H9 (cell line): ENCODE results near the gene OSTN. TPM values are rescaled to one million over a fixed set of nuclear protein-coding genes. Genes with fewer than 3 reads are reported as not detected.

Experiments
- DNase-seq: peaks from one replicate; pipeline ENCODE4 v3.0.0-alpha.2; 2017
- H2AFZ ChIP-seq: one replicate; pipeline ENCODE4 v1.6.1; 2013; ENCODE audit warnings: mild to moderate bottlenecking, low read length, control low read depth, moderate library complexity
- H2AK5ac ChIP-seq: 2 replicates; pipeline ENCODE4 v1.6.1; 2013; ENCODE audit warnings: low read length, control low read depth, mixed read lengths; ENCODE audit not compliant: insufficient read length
- H2BK120ac ChIP-seq: one replicate; pipeline ENCODE4 v1.6.1; 2013; ENCODE audit warnings: low read depth, mild to moderate bottlenecking, low read length, control low read depth, inconsistent platforms; ENCODE audit not compliant: poor library complexity, severe bottlenecking
- H2BK12ac ChIP-seq: 2 replicates; pipeline ENCODE4 v1.6.1; 2013; ENCODE audit warnings: low read length, control low read depth, mixed read lengths, low read depth; ENCODE audit not compliant: insufficient read length
- H2BK15ac ChIP-seq: 2 replicates; pipeline ENCODE4 v1.6.1; 2013; ENCODE audit warnings: low read depth, low read length, control low read depth
- H2BK20ac ChIP-seq: one replicate; pipeline ENCODE4 v1.6.1; 2013; ENCODE audit warnings: low read depth, mild to moderate bottlenecking, low read length, control low read depth, inconsistent platforms; ENCODE audit not compliant: poor library complexity, severe bottlenecking
- H2BK5ac ChIP-seq: 2 replicates; pipeline ENCODE4 v1.6.1; 2013; ENCODE audit warnings: low read length, control low read depth, mixed read lengths; ENCODE audit not compliant: insufficient read length
- H3K14ac ChIP-seq: 2 replicates; pipeline ENCODE4 v1.6.1; 2013; ENCODE audit warnings: low read length, control low read depth; ENCODE audit not compliant: insufficient read depth
- H3K18ac ChIP-seq: 2 replicates; pipeline ENCODE4 v1.6.1; 2013; ENCODE audit warnings: low read depth, mild to moderate bottlenecking, mixed read lengths, low read length, control low read depth; ENCODE audit not compliant: insufficient read length
- H3K23ac ChIP-seq: 2 replicates; pipeline ENCODE4 v1.6.1; 2013; ENCODE audit warnings: low read length, control low read depth, mixed read lengths, low read depth; ENCODE audit not compliant: insufficient read length
- H3K23me2 ChIP-seq: 2 replicates; pipeline ENCODE4 v1.6.1; 2013; ENCODE audit warnings: low read depth, mild to moderate bottlenecking, mixed read lengths, low read length, control low read depth; ENCODE audit not compliant: insufficient read length, poor library complexity, severe bottlenecking
- H3K27ac ChIP-seq: 2 replicates; pipeline ENCODE4 v1.5.1; 2013; ENCODE audit warnings: low read length, control low read depth, mixed read lengths, low read depth; ENCODE audit not compliant: insufficient read length
- H3K27me3 ChIP-seq: 2 replicates; pipeline ENCODE4 v1.6.1; 2013; ENCODE audit warnings: low read length, control low read depth, inconsistent platforms; ENCODE audit not compliant: insufficient read depth
- H3K4ac ChIP-seq: 2 replicates; pipeline ENCODE4 v1.6.1; 2013; ENCODE audit warnings: low read depth, mild to moderate bottlenecking, control low read depth, inconsistent platforms, low read length, moderate library complexity
- H3K4me1 ChIP-seq: 2 replicates; pipeline ENCODE4 v1.6.1; 2013; ENCODE audit warnings: low read length, control low read depth, inconsistent platforms; ENCODE audit not compliant: insufficient read depth
- H3K4me2 ChIP-seq: 2 replicates; pipeline ENCODE4 v1.6.1; 2013; ENCODE audit warnings: low read length, control low read depth, mixed read lengths; ENCODE audit not compliant: insufficient read length, insufficient read depth
- H3K56ac ChIP-seq: 2 replicates; pipeline ENCODE4 v1.6.1; 2013; ENCODE audit warnings: low read depth, mild to moderate bottlenecking, mixed read lengths, low read length, control low read depth; ENCODE audit not compliant: insufficient read length
- H3K79me1 ChIP-seq: 2 replicates; pipeline ENCODE4 v1.6.1; 2013; ENCODE audit warnings: low read depth, mild to moderate bottlenecking, moderate library complexity, low read length, control low read depth, inconsistent platforms; ENCODE audit not compliant: insufficient read depth, poor library complexity, severe bottlenecking
- H3K79me2 ChIP-seq: 2 replicates; pipeline ENCODE4 v1.6.1; 2013; ENCODE audit warnings: low read length, control low read depth, inconsistent platforms; ENCODE audit not compliant: insufficient read depth
- H3K9ac ChIP-seq: 2 replicates; pipeline ENCODE4 v1.6.1; 2013; ENCODE audit warnings: low read length, control low read depth, mixed read lengths; ENCODE audit not compliant: insufficient read length; ENCODE audit errors: extremely low read depth
- H3K9me3 ChIP-seq: one replicate; pipeline ENCODE4 v1.6.1; 2013; ENCODE audit warnings: low read depth, low read length, inconsistent platforms; ENCODE audit not compliant: control insufficient read depth
- H3T11ph ChIP-seq: one replicate; pipeline ENCODE4 v1.6.1; 2013; ENCODE audit warnings: mild to moderate bottlenecking, low read length, control low read depth, inconsistent platforms
- H4K20me1 ChIP-seq: one replicate; pipeline ENCODE4 v1.6.1; 2013; ENCODE audit not compliant: control insufficient read depth, insufficient read length, insufficient read depth
- H4K5ac ChIP-seq: 2 replicates; pipeline ENCODE4 v1.6.1; 2013; ENCODE audit warnings: low read depth, mild to moderate bottlenecking, mixed read lengths, low read length, control low read depth; ENCODE audit not compliant: insufficient read length
- H4K8ac ChIP-seq: replicated peaks from 2 replicates; pipeline ENCODE4 v1.6.1; 2013; ENCODE audit warnings: low read length, control low read depth, mixed read lengths, low read depth; ENCODE audit not compliant: insufficient read length
- H4K91ac ChIP-seq: 2 replicates; pipeline ENCODE4 v1.6.1; 2013; ENCODE audit warnings: low read depth, mild to moderate bottlenecking, moderate library complexity, mixed read lengths, low read length, control low read depth; ENCODE audit not compliant: insufficient read length
- H3K27ac Mint-ChIP-seq, 3 experiments: 2 replicates in 2 of 3; 3 replicates in 1 of 3; pipeline ENCODE4 v1.8.0; 2020 to 2021; ENCODE audit warnings: mixed read lengths in 3 of 3, mild to moderate bottlenecking in 1 of 3, moderate library complexity in 1 of 3
- H3K27me3 Mint-ChIP-seq: 2 replicates; pipeline ENCODE4 v1.8.0; 2021; ENCODE audit warnings: low read depth, mild to moderate bottlenecking, moderate library complexity, mixed read lengths
- H3K36me3 Mint-ChIP-seq, 3 experiments: 2 replicates in 2 of 3; 3 replicates in 1 of 3; pipeline ENCODE4 v1.8.0; 2020 to 2021; ENCODE audit warnings: low read depth in 3 of 3, mixed read lengths in 3 of 3; ENCODE audit not compliant: insufficient read depth in 1 of 3
- H3K4me1 Mint-ChIP-seq, 2 experiments: 2 replicates each; pipeline ENCODE4 v1.8.0; 2020; ENCODE audit warnings: mixed read lengths in 2 of 2
- H3K4me3 Mint-ChIP-seq, 2 experiments: 2 replicates in 1 of 2; 3 replicates in 1 of 2; pipeline ENCODE4 v1.8.0; 2020 to 2021; ENCODE audit warnings: mild to moderate bottlenecking in 2 of 2, mixed read lengths in 2 of 2, moderate library complexity in 1 of 2
- H3K9me3 Mint-ChIP-seq, 2 experiments: 2 replicates in 1 of 2; 3 replicates in 1 of 2; pipeline ENCODE4 v1.8.0; 2020; ENCODE audit warnings: mild to moderate bottlenecking in 2 of 2, mixed read lengths in 2 of 2, moderate library complexity in 1 of 2
- WGBS: extraction: QIAGEN DNeasy Blood & Tissue Kit; methylation state at CpG from one replicate; pipeline ENCODE4 v1.1.7; 2013; ENCODE audit warnings: missing lambda C conversion rate, low lambda C conversion rate, mixed read lengths; ENCODE audit not compliant: insufficient read length; ENCODE audit errors: extremely low coverage; 5-methylcytosine and 5-hydroxymethylcytosine counted together
- total RNA-seq: library from RNA; stranded (reverse); gene quantifications from 2 replicates; pipeline ENCODE4 v1.2.1, GENCODE V29; 2021
- TF ChIP-seq, protein P1 (sequence below): fragments of 200-600 bp; sonication (generic); conservative IDR thresholded peaks from 3 replicates; pipeline ENCODE4 v1.8.0; 2021; ENCODE audit warnings: antibody characterized with exemption, mild to moderate bottlenecking

Gene OSTN
- total RNA-seq, 1 experiment from 2014 or later = 0.07 TPM

DNA sequence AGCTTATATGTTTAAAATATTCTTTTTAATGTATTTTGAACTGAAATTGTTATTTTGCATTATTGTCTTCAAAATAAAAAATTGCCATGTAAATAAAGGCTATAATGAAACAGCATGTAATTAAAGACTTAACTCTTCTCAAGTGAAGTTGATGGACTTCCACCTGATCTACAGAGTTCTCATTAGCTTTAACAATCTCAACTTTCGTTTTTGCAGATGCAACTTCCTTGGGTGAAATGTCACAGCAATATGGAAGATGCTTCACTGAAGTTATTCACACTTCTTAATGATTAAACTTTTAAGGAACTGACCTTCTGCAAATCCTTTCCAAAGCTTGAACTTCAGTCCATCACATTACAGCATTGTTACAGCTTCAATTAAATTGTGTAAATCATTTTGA is 63.6 kb downstream of the OSTN start:
- no peak overlapping the region for H2BK12ac ChIP-seq
- DNase-seq = no peak
- H2BK20ac ChIP-seq = no peak overlapping the region
- H3K4me1 ChIP-seq = peaks cover 5% of the 10 kb centered on the region; the same call in 1 of the 2 replicates
- no peak overlapping the region for H2BK120ac ChIP-seq
- no peaks in the 10 kb centered on the region for H3K23me2 ChIP-seq
- H2AFZ ChIP-seq = no peak overlapping the region
- no peaks in the 10 kb centered on the region for H3K79me2 ChIP-seq
- Mint-ChIP-seq H3K36me3 (no peaks in the 10 kb centered on the region; a peak in 1 of 7 replicates), H3K9me3 (no peaks in the 10 kb centered on the region; a peak in 1 of 5 replicates), H3K4me3 (no peak overlapping the region), H3K27me3 (no peaks in the 10 kb centered on the region), H3K27ac (no peak overlapping the region), H3K4me1 (peaks cover 33 to 55% of the 10 kb centered on the region in 2 experiments)
- no peak overlapping the region for H3K4ac ChIP-seq
- H4K8ac ChIP-seq = no peak overlapping the region
- H3K9me3 ChIP-seq = no peaks in the 10 kb centered on the region
- H3T11ph ChIP-seq = no peak overlapping the region
- H4K5ac ChIP-seq = no peak overlapping the region
- no peak overlapping the region for H3K56ac ChIP-seq
- H3K9ac ChIP-seq = no peak overlapping the region
- no peak overlapping the region for H2AK5ac ChIP-seq
- TF ChIP-seq, protein P1, sequence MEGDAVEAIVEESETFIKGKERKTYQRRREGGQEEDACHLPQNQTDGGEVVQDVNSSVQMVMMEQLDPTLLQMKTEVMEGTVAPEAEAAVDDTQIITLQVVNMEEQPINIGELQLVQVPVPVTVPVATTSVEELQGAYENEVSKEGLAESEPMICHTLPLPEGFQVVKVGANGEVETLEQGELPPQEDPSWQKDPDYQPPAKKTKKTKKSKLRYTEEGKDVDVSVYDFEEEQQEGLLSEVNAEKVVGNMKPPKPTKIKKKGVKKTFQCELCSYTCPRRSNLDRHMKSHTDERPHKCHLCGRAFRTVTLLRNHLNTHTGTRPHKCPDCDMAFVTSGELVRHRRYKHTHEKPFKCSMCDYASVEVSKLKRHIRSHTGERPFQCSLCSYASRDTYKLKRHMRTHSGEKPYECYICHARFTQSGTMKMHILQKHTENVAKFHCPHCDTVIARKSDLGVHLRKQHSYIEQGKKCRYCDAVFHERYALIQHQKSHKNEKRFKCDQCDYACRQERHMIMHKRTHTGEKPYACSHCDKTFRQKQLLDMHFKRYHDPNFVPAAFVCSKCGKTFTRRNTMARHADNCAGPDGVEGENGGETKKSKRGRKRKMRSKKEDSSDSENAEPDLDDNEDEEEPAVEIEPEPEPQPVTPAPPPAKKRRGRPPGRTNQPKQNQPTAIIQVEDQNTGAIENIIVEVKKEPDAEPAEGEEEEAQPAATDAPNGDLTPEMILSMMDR = no peak
- H3K4me2 ChIP-seq = no peak overlapping the region
- no peaks in the 10 kb centered on the region for H3K79me1 ChIP-seq
- H2BK15ac ChIP-seq = no peak overlapping the region
- no peak overlapping the region for H3K27ac ChIP-seq
- H4K20me1 ChIP-seq = no peaks in the 10 kb centered on the region
- WGBS = no CpG with 5 or more reads among the region's 1 CpG
- H3K18ac ChIP-seq = no peak overlapping the region
- H3K27me3 ChIP-seq = no peaks in the 10 kb centered on the region
- H2BK5ac ChIP-seq = no peak overlapping the region
- H3K14ac ChIP-seq = no peak overlapping the region
- H4K91ac ChIP-seq = no peak overlapping the region
- H3K23ac ChIP-seq = no peak overlapping the region
